ENCODE measurements around the gene CLN6.
A peak's percentile ranks its signal among the peaks of the same experiment; 100 is the strongest.
"Not testable (repeated sequence)": the region's sequence is repeated elsewhere in the genome, so short reads cannot be mapped to it uniquely, and the experiment has no call there.

Gene CLN6

GRCh38 chr15:68221530-68222431 is 7.7 kb downstream of the CLN6 start:
- DNase-seq = not testable (repeated sequence)

- no peak for DNase-seq
Measured at GRCh38 chr15:68220967-68221366, 8.6 kb downstream of the CLN6 start.

- DNase-seq = no peak
Measured at GRCh38 chr15:68220489-68220888, 9.0 kb downstream of the CLN6 start.

- DNase-seq = no peak
Measured at GRCh38 chr15:68218847-68219798, 10.4 kb downstream of the CLN6 start.

- no peak for DNase-seq
Measured at GRCh38 chr15:68218331-68218730, 11.2 kb downstream of the CLN6 start.

GRCh38 chr15:68217341-68217740 is 12.2 kb downstream of the CLN6 start:
- DNase-seq = no peak

GRCh38 chr15:68214838-68215254 is 14.7 kb downstream of the CLN6 start:
- DNase-seq = no peak

GRCh38 chr15:68213991-68214837 is 15.3 kb downstream of the CLN6 start:
- DNase-seq = no peak

GRCh38 chr15:68213491-68213845 is 16.1 kb downstream of the CLN6 start:
- DNase-seq = not testable (repeated sequence)

- DNase-seq = no peak
Measured at GRCh38 chr15:68211656-68212320, 17.7 kb downstream of the CLN6 start.

GRCh38 chr15:68210821-68211655 is 18.5 kb downstream of the CLN6 start:
- peak; percentile 73 for DNase-seq

- no peak for DNase-seq
Measured at GRCh38 chr15:68210409-68210756, 19.1 kb downstream of the CLN6 start.

GRCh38 chr15:68209735-68210408 is 19.7 kb downstream of the CLN6 start:
- no peak for DNase-seq

- DNase-seq = no peak
Measured at GRCh38 chr15:68209272-68209671, 20.3 kb downstream of the CLN6 start.

- DNase-seq = no peak
Measured at GRCh38 chr15:68208636-68209240, 20.8 kb downstream of the CLN6 start.

- no peak for DNase-seq
Measured at GRCh38 chr15:68208136-68208535, 21.4 kb downstream of the CLN6 start.

GRCh38 chr15:68207176-68207935 is 22.2 kb downstream of the CLN6 start:
- DNase-seq = no peak

GRCh38 chr15:68206711-68207151 is 22.8 kb downstream of the CLN6 start:
- DNase-seq = no peak

- peak; percentile 85 for DNase-seq
Measured at GRCh38 chr15:68205954-68206539, 23.5 kb downstream of the CLN6 start.
